ENCODE data around the gene ITPR2.
"Not testable (repeated sequence)": the region's sequence is repeated elsewhere in the genome, so short reads cannot be mapped to it uniquely, and the experiment has no call there.

Gene ITPR2

DNA sequence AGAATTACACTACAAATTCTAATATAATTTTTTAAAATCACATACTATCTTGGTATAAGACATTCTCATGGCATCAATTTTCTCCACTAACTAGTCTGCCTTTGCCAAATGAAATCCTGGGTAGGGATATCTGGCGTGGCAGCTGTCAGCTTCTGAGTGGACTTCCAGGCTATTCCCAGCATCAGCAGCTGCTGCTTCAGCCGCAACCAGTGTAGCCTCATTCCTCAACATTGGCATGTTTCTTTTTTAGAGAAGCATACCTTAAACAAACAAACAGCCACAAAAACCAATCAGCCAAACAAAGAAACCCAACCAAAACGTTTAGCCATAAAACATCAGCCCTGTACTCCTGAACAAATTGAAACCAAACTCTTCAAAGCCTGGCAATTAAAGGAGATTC lies 401.8 kb downstream of the ITPR2 start:
- no peak for DNase-seq

DNA sequence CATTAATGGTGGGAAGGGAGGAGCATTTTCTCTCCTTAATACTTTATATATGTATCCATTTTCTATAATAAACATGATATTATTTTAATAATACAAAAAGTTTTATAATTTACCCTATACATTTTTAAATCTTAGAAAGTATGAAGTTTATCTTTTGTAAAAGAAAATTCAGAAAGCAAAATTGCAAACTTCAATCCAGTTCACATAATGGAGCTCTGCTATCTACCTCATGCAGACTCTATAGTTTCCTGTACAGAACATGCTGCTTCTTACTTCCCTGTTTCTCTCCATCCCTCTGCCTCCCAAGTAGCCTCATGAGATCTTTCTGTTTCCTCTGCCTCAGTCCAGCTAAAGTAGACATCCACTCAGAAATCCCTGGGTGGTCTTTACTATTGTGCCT lies 402.4 kb downstream of the ITPR2 start:
- DNase-seq, result not testable (repeated sequence)

GRCh38 chr12:26429070-26429691 lies 403.8 kb downstream of the ITPR2 start:
- DNase-seq, result no peak

DNA sequence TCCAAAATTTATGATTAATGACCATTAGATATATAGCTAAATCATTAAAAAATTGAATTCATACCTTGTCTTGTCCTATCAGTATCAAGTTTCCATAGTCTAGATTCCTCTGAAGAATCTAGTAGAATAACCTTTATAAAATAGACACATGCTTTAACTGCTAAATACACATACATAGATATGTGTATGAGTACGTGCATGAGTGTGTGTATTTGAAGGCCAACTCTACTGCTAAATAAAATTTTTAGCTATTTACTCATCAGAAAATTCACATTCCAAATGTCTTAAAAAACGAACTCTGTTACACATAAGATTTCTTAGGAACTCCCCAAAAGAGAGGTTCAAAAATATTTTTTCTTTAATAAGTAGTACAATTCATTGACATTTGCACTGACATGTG lies 404.6 kb downstream of the ITPR2 start:
- DNase-seq, result no peak

DNA sequence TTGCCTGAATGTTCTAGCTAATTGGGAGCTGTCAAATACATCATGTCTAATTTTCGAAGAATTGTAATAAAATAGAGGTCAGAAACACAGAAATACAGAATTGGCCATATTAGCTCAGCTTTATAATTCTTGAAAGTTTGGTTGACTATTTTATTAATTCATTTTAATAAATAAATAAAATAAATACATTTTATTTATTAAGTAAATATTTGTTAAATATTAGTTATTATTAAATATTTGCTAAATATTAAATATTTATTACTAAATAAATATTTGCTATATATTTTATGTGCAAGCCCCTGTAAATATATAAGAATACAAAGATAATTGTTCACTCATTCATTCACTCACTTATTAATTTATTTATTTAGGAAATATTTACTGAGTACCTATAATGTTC lies 406.3 kb downstream of the ITPR2 start:
- no peak for DNase-seq

- DNase-seq, result no peak
These were observed 407.3 kb downstream of the ITPR2 start for GRCh38 chr12:26425587-26426260.

GRCh38 chr12:26422839-26423398 lies 410.1 kb downstream of the ITPR2 start:
- DNase-seq, result no peak

GRCh38 chr12:26416550-26416949 lies 416.4 kb downstream of the ITPR2 start:
- no peak for DNase-seq

- DNase-seq, result no peak
These were observed 422.3 kb downstream of the ITPR2 start for GRCh38 chr12:26410689-26411088.

DNA sequence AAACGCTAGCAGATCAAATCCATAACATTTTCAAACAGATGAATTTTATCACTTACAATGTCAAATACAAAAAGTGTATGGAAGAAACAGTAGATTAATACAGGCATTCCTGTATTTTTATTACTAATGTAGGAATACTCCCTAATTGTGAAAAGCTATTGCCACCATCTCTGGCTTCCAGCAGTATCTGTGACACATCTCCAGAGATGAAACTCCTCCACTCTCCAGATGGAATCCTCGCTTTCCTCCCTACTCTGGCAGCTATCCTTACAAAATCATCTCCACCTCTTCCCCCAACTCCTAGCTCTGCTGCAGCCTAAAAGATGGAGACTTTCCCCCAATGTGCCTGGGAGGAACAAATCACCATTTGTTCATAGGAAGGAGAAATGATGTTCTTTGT lies 426.2 kb downstream of the ITPR2 start:
- DNase-seq, result no peak

DNA sequence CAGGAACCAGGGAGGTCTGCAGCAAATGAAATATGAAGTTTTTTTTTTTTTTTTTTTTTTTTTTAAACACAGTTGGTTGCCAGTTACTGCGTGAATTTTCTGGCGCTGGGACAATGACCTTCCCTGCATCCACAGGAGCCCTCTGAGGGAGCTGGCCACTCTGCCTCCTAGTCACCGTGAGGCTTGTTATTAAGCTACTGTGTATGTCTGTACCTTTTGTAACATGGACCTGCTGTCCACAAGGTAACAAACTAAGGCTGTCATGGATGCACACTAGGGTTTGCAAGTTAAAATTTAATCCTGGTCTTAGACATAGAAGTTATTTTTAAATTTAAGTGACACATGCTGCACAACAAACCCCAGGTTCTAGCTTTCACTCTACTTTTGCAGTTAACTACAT lies 426.6 kb downstream of the ITPR2 start:
- no peak for DNase-seq

DNA sequence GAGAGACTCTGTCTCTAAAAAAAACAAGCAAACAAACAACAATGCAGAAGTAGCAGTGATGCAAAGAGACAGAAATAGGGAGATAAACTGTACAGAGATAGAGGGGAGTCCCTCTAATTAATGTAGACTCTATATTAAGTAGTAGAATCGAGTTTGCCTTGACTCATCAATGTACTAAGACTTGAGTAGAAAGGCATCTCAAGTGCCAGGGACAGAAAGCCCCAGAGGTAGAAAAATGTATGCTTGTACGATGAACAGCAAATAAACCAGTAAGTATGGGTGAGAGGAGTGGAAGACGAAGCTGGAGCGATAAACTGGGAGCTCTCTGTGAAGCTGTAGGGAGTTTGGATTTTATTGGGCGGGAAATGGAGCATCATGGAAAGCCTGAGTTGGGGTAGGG lies 429.4 kb downstream of the ITPR2 start:
- no peak for DNase-seq

- DNase-seq, result no peak
These were observed 430.3 kb downstream of the ITPR2 start for GRCh38 chr12:26402648-26403047.

DNA sequence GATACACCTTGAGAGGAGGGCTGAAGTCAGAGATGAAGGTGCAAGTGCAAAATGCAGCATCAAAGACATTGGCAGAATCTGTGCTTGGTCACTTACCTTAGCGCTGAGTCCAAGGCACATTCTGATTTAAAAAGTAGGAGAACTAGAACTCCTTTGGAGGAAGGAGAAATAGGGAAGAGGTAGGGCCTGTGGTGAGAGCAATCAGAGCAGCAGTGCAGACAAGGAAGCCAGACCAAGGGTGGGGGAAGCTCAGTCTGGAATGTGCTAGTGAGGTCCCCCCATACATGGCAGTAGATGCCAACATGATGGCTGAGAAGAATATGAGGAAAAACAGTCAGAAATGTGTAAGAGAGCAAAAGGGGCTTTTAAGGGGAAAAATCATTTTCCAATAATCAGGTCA lies 431.1 kb downstream of the ITPR2 start:
- no peak for DNase-seq

DNA sequence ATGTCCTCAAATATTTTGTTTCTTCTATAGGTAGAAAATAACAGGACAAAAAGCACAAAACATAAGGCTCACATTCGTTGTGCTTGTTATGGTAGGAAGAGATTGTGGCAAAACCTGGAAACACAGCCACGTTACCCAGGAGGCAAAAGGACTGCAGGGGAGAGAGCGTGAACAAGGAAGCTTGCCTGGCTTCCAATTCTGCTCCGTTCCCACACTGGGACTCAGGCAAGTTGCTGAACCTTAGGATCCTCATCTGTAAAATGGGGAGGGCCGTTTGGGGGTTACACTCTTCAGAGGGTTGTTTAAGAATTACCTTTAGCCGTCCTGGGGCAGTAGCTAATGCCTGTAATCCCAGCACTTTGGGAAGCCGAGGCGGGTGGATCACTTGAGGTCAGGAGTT lies 432.4 kb downstream of the ITPR2 start:
- no peak for DNase-seq

GRCh38 chr12:26399381-26399780 lies 433.6 kb downstream of the ITPR2 start:
- no peak for DNase-seq

DNA sequence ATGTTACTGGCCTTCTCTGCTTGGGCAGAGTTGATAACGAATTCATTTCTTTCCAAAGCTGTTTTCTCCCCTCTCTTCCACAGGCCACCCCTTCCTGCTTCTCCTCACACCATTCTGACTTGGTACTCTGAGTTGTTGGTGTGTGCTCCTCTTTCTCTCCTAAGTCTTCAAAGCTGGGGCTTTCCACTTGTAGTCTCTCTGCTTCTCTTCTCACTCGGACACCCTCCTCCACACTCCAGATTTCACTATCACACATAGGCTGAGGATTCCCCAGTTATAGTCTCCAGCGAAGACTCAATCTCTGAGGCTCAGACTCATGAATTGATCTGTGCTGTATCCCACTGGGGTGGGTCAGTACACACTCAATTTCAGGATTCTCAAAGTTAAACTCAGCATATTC lies 436.6 kb downstream of the ITPR2 start:
- DNase-seq, result no peak

GRCh38 chr12:26389343-26389742 lies 443.7 kb downstream of the ITPR2 start:
- DNase-seq, result no peak

GRCh38 chr12:26384536-26384935 lies 448.5 kb downstream of the ITPR2 start:
- DNase-seq, result no peak

DNA sequence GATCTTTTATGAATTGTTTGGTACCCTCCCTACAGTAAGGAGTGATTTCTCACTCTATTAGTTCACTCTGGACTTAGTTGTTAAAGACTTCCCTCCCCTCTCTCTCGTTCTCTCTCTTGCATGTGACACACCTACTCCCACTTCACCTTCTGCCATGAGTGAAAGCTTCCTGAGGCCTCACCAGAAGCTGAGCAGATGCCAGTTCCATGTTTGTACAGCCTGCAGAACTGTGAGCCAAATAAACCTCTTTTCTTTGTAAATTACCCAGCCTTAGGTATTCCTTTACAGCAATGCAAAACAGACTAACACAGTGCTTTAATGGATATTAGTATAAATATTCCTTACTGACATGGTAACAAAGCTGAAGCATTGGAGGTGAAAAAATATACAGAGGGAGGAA lies 450.0 kb downstream of the ITPR2 start:
- no peak for DNase-seq

GRCh38 chr12:26380897-26381296 lies 452.1 kb downstream of the ITPR2 start:
- DNase-seq, result no peak

GRCh38 chr12:26379777-26380467 lies 453.1 kb downstream of the ITPR2 start:
- no peak for DNase-seq

- DNase-seq, result no peak
These were observed 454.3 kb downstream of the ITPR2 start for GRCh38 chr12:26378711-26379110.

Data from stimulated activated CD4-positive, alpha-beta T cell treated with anti-CD3 and anti-CD28 coated beads, Interleukin-4, amount 100 ng/mL, for 4 hours (primary cell).